Esophagus muscularis mucosa (tissue), 4 donors: ENCODE results near the gene DDX39A. TPM values are rescaled to one million over a fixed set of nuclear protein-coding genes. Genes with fewer than 3 reads are reported as not detected.
"Not testable (repeated sequence)": the region's sequence is repeated elsewhere in the genome, so short reads cannot be mapped to it uniquely, and the experiment has no call there.

Experiments
- DNase-seq: peaks from one replicate; pipeline ENCODE4 v3.0.0-alpha.2; 2017; ENCODE audit errors: extremely low spot score
- H3K27ac ChIP-seq, 4 donors: fragments of 200-600 bp; sonication (generic); replicated peaks in 1 of 4; 1 replicate in 3 of 4; 2 replicates in 1 of 4; pipeline ENCODE4 v1.5.1; 2016 to 2019; ENCODE audit warnings: mild to moderate bottlenecking in 1 of 4
- H3K27me3 ChIP-seq, 4 donors: fragments of 200-600 bp; sonication (generic); one replicate each; pipeline versions ENCODE4 v1.5.1 to v1.6.0; 2016 to 2019
- H3K36me3 ChIP-seq, 4 donors: fragments of 200-600 bp; sonication (generic); one replicate each; pipeline ENCODE4 v1.5.1; 2016 to 2019
- H3K4me1 ChIP-seq, 4 donors: fragments of 200-600 bp; sonication (generic); one replicate each; pipeline ENCODE4 v1.5.1; 2016 to 2019
- H3K4me3 ChIP-seq, 4 donors: fragments of 200-600 bp; sonication (generic); 1 replicate in 2 of 4; 2 replicates in 2 of 4; pipeline ENCODE4 v1.5.1; 2016 to 2019; ENCODE audit warnings: mild to moderate bottlenecking in 4 of 4, moderate library complexity in 1 of 4
- H3K9me3 ChIP-seq, 4 donors: fragments of 200-600 bp; sonication (generic); 1 replicate in 3 of 4; 2 replicates in 1 of 4; pipeline ENCODE4 v1.5.1; 2016 to 2019
- CTCF ChIP-seq, 3 experiments: fragments of 200-600 bp in 2 of 3; fragments of 450-650 bp in 1 of 3; sonication (generic) in 2 of 3; IDR thresholded peaks; one replicate each; pipeline ENCODE4 v1.5.1; 2017 to 2019; ENCODE audit warnings: antibody characterized with exemption in 3 of 3, mild to moderate bottlenecking in 2 of 3, moderate library complexity in 1 of 3
- EP300 ChIP-seq: sonication (generic); formaldehyde crosslinking; IDR thresholded peaks from one replicate; pipeline ENCODE4 v1.6.1; 2017; ENCODE audit warnings: antibody characterized with exemption
- POLR2A ChIP-seq: fragments of 450-650 bp; IDR thresholded peaks from one replicate; pipeline ENCODE4 v1.6.1; 2017; ENCODE audit warnings: antibody characterized with exemption, moderate library complexity, mild to moderate bottlenecking, low read depth
- POLR2AphosphoS5 ChIP-seq, 2 donors: sonication (generic); formaldehyde crosslinking; IDR thresholded peaks; one replicate each; pipeline ENCODE4 v1.6.1; 2017; ENCODE audit warnings: antibody characterized with exemption in 2 of 2
- WGBS: methylation state at CpG from one replicate; pipeline ENCODE4 v1.1.5; 2018; 5-methylcytosine and 5-hydroxymethylcytosine counted together
- intact Hi-C: fragments of 100-400 bp; cut with DNase I; formaldehyde crosslinking; loops from one replicate; pipeline ENCODE4 v1.15.1; 2023
- total RNA-seq, 4 donors: library from RNA; depleted of rRNA; stranded (reverse); fragments of >200 nt; gene quantifications; one replicate each; pipeline versions ENCODE4 v1.1.0 to v1.2.1, GENCODE V29; 2016

Gene DDX39A
- total RNA-seq, 4 donors from 2014 or later: 39.3 to 56.3 (median 42.1) TPM

GRCh38 chr19:14460935-14461334 is 41.8 kb upstream of the DDX39A start:
- peaks cover 45 to 94% (median 83%) of the 10 kb centered on the region in 4 donors for H3K36me3 ChIP-seq
- no peak overlapping the region for H3K27ac ChIP-seq
- TF ChIP-seq POLR2A (no peak), POLR2AphosphoS5 (IDR thresholded peaks at IDR 0.05) (no peak), EP300 (no peak), CTCF (IDR thresholded peaks at IDR 0.05) (no peak)
- DNase-seq: no peak
- no peaks in the 10 kb centered on the region for H3K9me3 ChIP-seq
- WGBS: 96% methylated on average over 2 of the region's 2 CpGs
- H3K27me3 ChIP-seq: no peaks in the 10 kb centered on the region
- no peaks in the 10 kb centered on the region for H3K4me1 ChIP-seq
- intact Hi-C loops: no loop called here
- H3K4me3 ChIP-seq: no peak overlapping the region

- Histone ChIP-seq H3K4me1 (no peaks in the 10 kb centered on the region), H3K27me3 (no peaks in the 10 kb centered on the region), H3K9me3 (no peaks in the 10 kb centered on the region), H3K4me3 (no peak overlapping the region), H3K27ac (no peak overlapping the region), H3K36me3 (peaks cover 52 to 94% (median 81%) of the 10 kb centered on the region in 4 donors)
- TF ChIP-seq POLR2A (no peak), CTCF (IDR thresholded peaks at IDR 0.05) (no peak), POLR2AphosphoS5 (IDR thresholded peaks at IDR 0.05) (no peak), EP300 (no peak)
- 50% methylated on average over 4 of the region's 5 CpGs for WGBS
- intact Hi-C loops: no loop called here
- no peak for DNase-seq
Measured at GRCh38 chr19:14459703-14460102, 40.6 kb upstream of the DDX39A start.

GRCh38 chr19:14452303-14452702 is 33.2 kb upstream of the DDX39A start:
- H3K4me3 ChIP-seq, H3K9me3 ChIP-seq, DNase-seq, intact Hi-C loops, H3K27ac ChIP-seq, H3K4me1 ChIP-seq, H3K27me3 ChIP-seq: not testable (repeated sequence)
- WGBS: 94% methylated on average over 3 of the region's 3 CpGs
- H3K36me3 ChIP-seq: peaks cover 69 to 97% (median 82%) of the 10 kb centered on the region in 4 donors

GRCh38 chr19:14450876-14451275 is 31.7 kb upstream of the DDX39A start:
- no peak overlapping the region for H3K27ac ChIP-seq
- H3K36me3 ChIP-seq: peaks cover 81 to 100% (median 92%) of the 10 kb centered on the region in 4 donors
- H3K9me3 ChIP-seq: no peaks in the 10 kb centered on the region
- no peak for DNase-seq
- WGBS: 99% methylated on average over 15 of the region's 19 CpGs
- no peaks in the 10 kb centered on the region for H3K27me3 ChIP-seq
- no peaks in the 10 kb centered on the region for H3K4me1 ChIP-seq
- no peak for TF ChIP-seq POLR2A
- no peak for TF ChIP-seq EP300
- no peak for TF ChIP-seq CTCF (IDR thresholded peaks at IDR 0.05)
- no peak for TF ChIP-seq POLR2AphosphoS5 (IDR thresholded peaks at IDR 0.05)
- no peak overlapping the region for H3K4me3 ChIP-seq
- intact Hi-C loops: no loop called here

- 76% methylated on average over 17 of the region's 30 CpGs for WGBS
- no peak for DNase-seq
- H3K36me3 ChIP-seq: peaks cover 80 to 100% (median 94%) of the 10 kb centered on the region in 4 donors
- H3K27ac ChIP-seq: no peak overlapping the region
- no peaks in the 10 kb centered on the region for H3K27me3 ChIP-seq
- no peaks in the 10 kb centered on the region for H3K4me1 ChIP-seq
- no peak overlapping the region for H3K4me3 ChIP-seq
- TF ChIP-seq POLR2AphosphoS5 (IDR thresholded peaks at IDR 0.05) (no peak), POLR2A (no peak), CTCF (IDR thresholded peaks at IDR 0.05) (no peak), EP300 (no peak)
- H3K9me3 ChIP-seq: no peaks in the 10 kb centered on the region
- intact Hi-C loops: no loop called here
Measured at GRCh38 chr19:14450168-14450874, 31.2 kb upstream of the DDX39A start.
